ENCODE data around the gene SCCPDH.

- TF ChIP-seq CTCF (IDR thresholded peaks at IDR 0.05; ENCODE audit: poor library complexity), result no peak
- TF ChIP-seq EZH2 (IDR thresholded peaks at IDR 0.05; ENCODE audit: borderline replicate concordance), result no peak
- no peak for TF ChIP-seq EZH2phosphoT487 (IDR thresholded peaks at IDR 0.05; ENCODE audit: low read depth, severe bottlenecking, unreplicated experiment)
Observed at GRCh38 chr1:246775531-246776385, 51.5 kb downstream of the SCCPDH start.

All from hepatocyte (in vitro differentiated cells).